ENCODE measurements around the gene HSPG2. TPM values are rescaled to one million over a fixed set of nuclear protein-coding genes. Genes with fewer than 3 reads are reported as not detected.
"Not testable (repeated sequence)": the region's sequence is repeated elsewhere in the genome, so short reads cannot be mapped to it uniquely, and the experiment has no call there.

HSPG2 gene
- total and polyA plus RNA-seq, 5 donors from 2014 or later = 0.05 to 3.2 (median 0.17) TPM; not detected in 1

DNA sequence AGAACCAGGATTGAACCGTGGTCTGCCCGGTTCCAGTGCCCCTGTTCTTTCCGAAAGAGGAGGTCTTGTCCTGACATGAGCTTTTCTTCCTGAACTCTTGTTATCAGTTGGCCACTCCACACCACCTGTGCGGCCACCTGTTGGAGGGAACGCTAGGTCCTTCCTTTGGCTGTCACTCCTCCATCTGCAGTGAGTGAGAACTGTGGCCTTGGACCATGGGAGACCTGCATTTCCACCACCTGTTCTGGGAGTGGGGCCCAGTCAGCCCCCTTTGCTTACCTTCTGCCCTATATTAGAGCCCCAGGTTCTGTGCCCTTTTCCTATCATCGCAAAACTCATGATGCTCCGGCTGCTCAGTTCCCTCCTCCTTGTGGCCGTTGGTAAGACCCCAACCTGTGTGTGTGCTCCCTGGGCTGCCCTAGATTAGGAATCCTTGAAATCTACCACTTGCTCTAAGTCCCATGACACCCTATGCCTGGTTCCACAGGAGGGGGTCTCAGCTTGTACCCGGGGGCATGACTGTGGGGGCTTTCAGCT is 39.7 kb upstream of the HSPG2 start, which contains the start of gene CELA3B:
Gene CELA3B (plus strand): TSS at position 320 of the 537 bp plus-strand sequence. CDS start 18 bp downstream, at position 338.
- H3K4me1 Mint-ChIP-seq; H3K4me3 Mint-ChIP-seq; H3K4me3 ChIP-seq (ENCODE audit: low read depth, low read length); H3K27ac Mint-ChIP-seq; H3K27ac ChIP-seq (ENCODE audit: insufficient read depth, low read length, poor library complexity, severe bottlenecking); H3K9me3 Mint-ChIP-seq; H3K36me3 Mint-ChIP-seq; H3K27me3 ChIP-seq (ENCODE audit: control insufficient read depth, insufficient read depth, low read length); H3K4me1 ChIP-seq (ENCODE audit: control insufficient read depth, insufficient read depth, low read length, poor library complexity, severe bottlenecking); ATAC-seq (ENCODE audit: low read depth in 2 of 2); H3K9me3 ChIP-seq (ENCODE audit: control insufficient read depth in 2 of 2, low read length in 2 of 2); DNase-seq; H3K36me3 ChIP-seq (ENCODE audit: control insufficient read depth, insufficient read depth, low read length); H3K27me3 Mint-ChIP-seq: not testable (repeated sequence)

DNA sequence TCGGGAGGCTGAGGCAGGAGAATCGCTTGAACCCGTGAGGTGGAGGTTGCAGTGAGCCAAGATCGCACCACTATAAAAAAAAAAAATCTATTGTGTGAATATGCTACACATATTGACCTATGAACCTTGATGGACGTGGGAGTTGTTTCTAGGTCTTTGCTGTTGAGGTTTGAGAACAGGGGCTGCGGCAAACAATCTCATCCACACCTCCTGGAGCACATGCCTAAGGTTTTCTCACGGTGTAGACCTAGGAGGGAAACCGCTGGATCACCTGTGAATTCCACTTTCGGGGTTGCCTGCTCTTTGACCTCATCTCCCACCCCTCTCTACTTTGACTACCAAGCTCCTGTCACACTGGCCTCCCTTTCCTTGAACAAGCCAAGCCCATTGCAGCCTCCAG is 38.2 kb upstream of the HSPG2 start:
- DNase-seq; H3K36me3 ChIP-seq (ENCODE audit: control insufficient read depth, insufficient read depth, low read length); H3K36me3 Mint-ChIP-seq; ATAC-seq (ENCODE audit: low read depth in 2 of 2); H3K4me3 Mint-ChIP-seq; H3K9me3 Mint-ChIP-seq; H3K4me3 ChIP-seq (ENCODE audit: low read depth, low read length); H3K4me1 ChIP-seq (ENCODE audit: control insufficient read depth, insufficient read depth, low read length, poor library complexity, severe bottlenecking); H3K27me3 ChIP-seq (ENCODE audit: control insufficient read depth, insufficient read depth, low read length); H3K4me1 Mint-ChIP-seq; H3K9me3 ChIP-seq (ENCODE audit: control insufficient read depth in 2 of 2, low read length in 2 of 2); H3K27me3 Mint-ChIP-seq; H3K27ac ChIP-seq (ENCODE audit: insufficient read depth, low read length, poor library complexity, severe bottlenecking); H3K27ac Mint-ChIP-seq: not testable (repeated sequence)

DNA sequence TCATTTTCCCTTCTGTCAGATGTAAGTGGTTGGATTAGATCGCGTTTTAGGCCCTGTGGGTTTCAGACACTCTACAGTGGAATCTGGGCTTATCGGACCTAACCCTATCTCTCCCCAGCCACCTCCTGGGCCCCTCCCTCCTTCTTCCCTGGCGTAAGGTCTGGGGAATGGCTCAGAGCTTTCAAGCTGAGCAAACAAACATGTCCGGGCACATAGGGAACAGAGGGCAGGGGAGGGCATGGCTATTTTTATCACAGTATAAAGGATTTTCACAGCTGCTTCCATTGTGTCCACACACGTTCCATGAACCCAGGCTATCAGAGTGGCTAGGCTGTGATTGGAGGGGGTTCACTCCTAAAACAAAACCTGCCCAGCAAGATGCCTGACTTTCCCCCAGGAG is 37.6 kb upstream of the HSPG2 start:
- H3K36me3 Mint-ChIP-seq; H3K9me3 Mint-ChIP-seq; H3K4me3 ChIP-seq (ENCODE audit: low read depth, low read length); H3K27me3 Mint-ChIP-seq; H3K27me3 ChIP-seq (ENCODE audit: control insufficient read depth, insufficient read depth, low read length); H3K4me3 Mint-ChIP-seq; DNase-seq; H3K4me1 Mint-ChIP-seq; ATAC-seq (ENCODE audit: low read depth in 2 of 2); H3K27ac ChIP-seq (ENCODE audit: insufficient read depth, low read length, poor library complexity, severe bottlenecking); H3K9me3 ChIP-seq (ENCODE audit: control insufficient read depth in 2 of 2, low read length in 2 of 2); H3K36me3 ChIP-seq (ENCODE audit: control insufficient read depth, insufficient read depth, low read length); H3K27ac Mint-ChIP-seq; H3K4me1 ChIP-seq (ENCODE audit: control insufficient read depth, insufficient read depth, low read length, poor library complexity, severe bottlenecking): not testable (repeated sequence)

DNA sequence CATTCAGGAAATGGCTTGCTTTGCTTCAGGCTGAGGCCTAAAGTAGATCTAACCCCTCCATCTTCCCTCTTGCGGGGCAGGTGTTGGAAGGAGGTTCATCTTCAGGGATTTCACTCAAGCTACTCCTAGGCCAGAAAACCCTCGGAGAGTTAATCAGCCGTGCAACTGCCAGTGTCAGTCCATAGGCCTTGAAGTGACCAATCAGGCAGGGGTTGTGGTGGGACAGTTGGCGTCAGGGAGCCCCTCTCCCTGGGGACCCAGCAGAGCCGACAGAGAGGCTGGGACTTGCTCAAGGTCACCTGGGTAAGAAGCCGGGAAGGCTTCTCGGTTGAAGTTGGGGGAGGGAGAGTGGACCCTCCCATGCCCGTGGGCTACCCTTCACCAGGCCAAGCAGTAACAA is 36.8 kb upstream of the HSPG2 start:
- H3K9me3 ChIP-seq (ENCODE audit: control insufficient read depth in 2 of 2, low read length in 2 of 2); H3K9me3 Mint-ChIP-seq; ATAC-seq (ENCODE audit: low read depth in 2 of 2); H3K27ac ChIP-seq (ENCODE audit: insufficient read depth, low read length, poor library complexity, severe bottlenecking); H3K27me3 Mint-ChIP-seq; H3K27ac Mint-ChIP-seq; H3K36me3 ChIP-seq (ENCODE audit: control insufficient read depth, insufficient read depth, low read length); H3K4me3 ChIP-seq (ENCODE audit: low read depth, low read length); H3K4me1 ChIP-seq (ENCODE audit: control insufficient read depth, insufficient read depth, low read length, poor library complexity, severe bottlenecking); H3K4me1 Mint-ChIP-seq; H3K4me3 Mint-ChIP-seq; H3K27me3 ChIP-seq (ENCODE audit: control insufficient read depth, insufficient read depth, low read length); DNase-seq; H3K36me3 Mint-ChIP-seq: not testable (repeated sequence)

DNA sequence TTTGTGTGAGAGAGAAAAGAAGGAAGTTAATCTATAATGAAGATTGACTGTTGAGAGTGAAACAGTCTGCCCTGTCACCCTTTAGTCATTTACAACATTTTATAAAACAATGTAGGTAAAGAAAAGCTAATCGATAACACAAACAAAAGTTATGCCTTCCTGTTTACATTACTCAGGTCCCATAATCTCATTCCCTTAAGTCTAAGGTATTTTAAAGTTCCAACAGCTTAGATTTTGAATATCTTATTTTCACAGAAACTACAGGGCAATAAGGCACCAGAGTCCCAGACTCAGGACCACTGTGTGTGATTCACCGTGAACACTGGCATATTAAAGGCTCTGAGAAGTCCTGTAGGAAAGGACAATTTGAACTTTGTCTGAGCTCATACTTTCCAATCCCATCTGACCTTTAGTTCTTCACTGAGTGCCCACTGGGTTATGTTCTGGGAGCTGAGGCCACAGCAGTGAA is 35.9 kb upstream of the HSPG2 start:
- not testable (repeated sequence) for DNase-seq; H3K4me3 Mint-ChIP-seq; H3K4me1 Mint-ChIP-seq; H3K27me3 Mint-ChIP-seq; H3K4me3 ChIP-seq (ENCODE audit: low read depth, low read length); H3K4me1 ChIP-seq (ENCODE audit: control insufficient read depth, insufficient read depth, low read length, poor library complexity, severe bottlenecking); H3K36me3 ChIP-seq (ENCODE audit: control insufficient read depth, insufficient read depth, low read length); ATAC-seq (ENCODE audit: low read depth in 2 of 2); H3K27ac Mint-ChIP-seq; H3K36me3 Mint-ChIP-seq; H3K9me3 ChIP-seq (ENCODE audit: control insufficient read depth in 2 of 2, low read length in 2 of 2); H3K27ac ChIP-seq (ENCODE audit: insufficient read depth, low read length, poor library complexity, severe bottlenecking); H3K9me3 Mint-ChIP-seq; H3K27me3 ChIP-seq (ENCODE audit: control insufficient read depth, insufficient read depth, low read length)

DNA sequence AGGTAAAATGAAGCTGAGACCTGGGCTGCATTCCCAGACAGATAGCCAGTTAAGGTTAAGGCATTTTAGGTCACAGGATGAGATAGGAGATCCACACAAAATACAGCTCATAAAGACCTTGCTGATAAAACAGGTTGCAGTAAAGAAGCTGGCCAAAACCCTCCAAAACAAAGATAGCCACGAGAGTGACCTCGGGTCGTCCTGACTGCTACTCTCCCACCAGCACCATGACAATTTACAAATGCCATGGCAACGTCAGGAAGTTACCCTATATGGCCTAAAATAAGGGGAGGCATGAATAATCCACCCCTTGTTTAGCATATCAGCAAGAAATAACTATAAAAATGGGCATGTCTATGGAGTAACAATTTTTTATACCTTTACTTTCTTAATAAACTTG is 33.4 kb upstream of the HSPG2 start:
- not testable (repeated sequence) for H3K36me3 ChIP-seq (ENCODE audit: control insufficient read depth, insufficient read depth, low read length); H3K9me3 ChIP-seq (ENCODE audit: control insufficient read depth in 2 of 2, low read length in 2 of 2); H3K9me3 Mint-ChIP-seq; DNase-seq; H3K36me3 Mint-ChIP-seq; H3K4me3 ChIP-seq (ENCODE audit: low read depth, low read length); ATAC-seq (ENCODE audit: low read depth in 2 of 2); H3K4me1 Mint-ChIP-seq; H3K27me3 ChIP-seq (ENCODE audit: control insufficient read depth, insufficient read depth, low read length); H3K4me1 ChIP-seq (ENCODE audit: control insufficient read depth, insufficient read depth, low read length, poor library complexity, severe bottlenecking); H3K27ac ChIP-seq (ENCODE audit: insufficient read depth, low read length, poor library complexity, severe bottlenecking); H3K4me3 Mint-ChIP-seq; H3K27me3 Mint-ChIP-seq; H3K27ac Mint-ChIP-seq

DNA sequence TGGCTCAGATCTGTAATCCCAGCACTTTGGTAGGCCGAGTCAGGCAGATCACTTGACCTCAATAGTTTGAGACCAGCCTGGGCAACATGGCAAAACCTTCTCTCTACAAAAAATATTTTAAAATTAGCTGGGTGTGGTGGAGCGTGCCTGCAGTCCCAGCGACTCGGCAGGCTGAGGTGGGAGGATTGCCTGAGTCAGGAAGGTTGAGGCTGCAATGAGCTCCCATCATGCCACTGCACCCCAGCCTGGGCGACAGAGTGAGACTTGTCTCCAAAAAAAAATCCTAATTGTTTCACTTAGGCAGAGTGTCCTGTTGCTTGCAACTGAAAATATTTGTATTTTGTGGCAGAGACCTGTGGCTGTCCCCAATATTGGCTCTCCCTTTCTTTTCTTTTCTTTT is 32.0 kb upstream of the HSPG2 start:
- H3K27ac ChIP-seq (ENCODE audit: insufficient read depth, low read length, poor library complexity, severe bottlenecking); H3K4me3 ChIP-seq (ENCODE audit: low read depth, low read length); H3K4me1 ChIP-seq (ENCODE audit: control insufficient read depth, insufficient read depth, low read length, poor library complexity, severe bottlenecking); H3K27me3 ChIP-seq (ENCODE audit: control insufficient read depth, insufficient read depth, low read length); ATAC-seq (ENCODE audit: low read depth in 2 of 2); H3K4me3 Mint-ChIP-seq; H3K27me3 Mint-ChIP-seq; H3K27ac Mint-ChIP-seq; H3K36me3 ChIP-seq (ENCODE audit: control insufficient read depth, insufficient read depth, low read length); DNase-seq; H3K4me1 Mint-ChIP-seq; H3K9me3 ChIP-seq (ENCODE audit: control insufficient read depth in 2 of 2, low read length in 2 of 2); H3K9me3 Mint-ChIP-seq; H3K36me3 Mint-ChIP-seq: not testable (repeated sequence)

DNA sequence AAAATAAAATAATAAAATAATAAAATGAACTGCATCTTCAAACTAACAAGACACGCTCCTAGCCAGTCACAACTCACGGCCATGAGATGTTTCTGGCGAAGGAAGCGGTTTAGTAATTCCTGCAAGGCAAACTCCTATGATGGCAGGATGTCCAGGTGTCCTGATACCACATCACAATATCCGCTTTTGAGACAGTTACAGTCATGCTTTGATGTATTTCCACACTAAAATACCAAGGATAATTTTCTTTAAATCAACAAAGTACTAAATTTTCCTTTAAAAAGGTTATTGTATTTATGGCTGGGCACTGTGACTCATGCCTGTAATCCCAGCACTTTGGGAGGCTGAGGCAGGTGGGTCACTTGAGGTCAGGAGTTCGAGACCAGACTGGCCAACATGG is 30.1 kb upstream of the HSPG2 start:
- not testable (repeated sequence) for DNase-seq; H3K4me1 ChIP-seq (ENCODE audit: control insufficient read depth, insufficient read depth, low read length, poor library complexity, severe bottlenecking); H3K27ac Mint-ChIP-seq; H3K27me3 ChIP-seq (ENCODE audit: control insufficient read depth, insufficient read depth, low read length); H3K36me3 ChIP-seq (ENCODE audit: control insufficient read depth, insufficient read depth, low read length); H3K27me3 Mint-ChIP-seq; H3K4me3 ChIP-seq (ENCODE audit: low read depth, low read length); H3K4me3 Mint-ChIP-seq; H3K36me3 Mint-ChIP-seq; H3K9me3 Mint-ChIP-seq; H3K27ac ChIP-seq (ENCODE audit: insufficient read depth, low read length, poor library complexity, severe bottlenecking); H3K9me3 ChIP-seq (ENCODE audit: control insufficient read depth in 2 of 2, low read length in 2 of 2); ATAC-seq (ENCODE audit: low read depth in 2 of 2)
- peaks cover 0 to 14% (median 6%) of the 10 kb centered on the region in 4 donors for H3K4me1 Mint-ChIP-seq
